NCI-H2081 treated with DMSO at 0.1 percent for 48 hours (cell line): ENCODE measurements around the gene RNF144B.

Experiments used
- DNase-seq: peaks from one replicate; lab custom pipeline; 2025; lab: John Stamatoyannopoulos, UW

Gene RNF144B

DNA sequence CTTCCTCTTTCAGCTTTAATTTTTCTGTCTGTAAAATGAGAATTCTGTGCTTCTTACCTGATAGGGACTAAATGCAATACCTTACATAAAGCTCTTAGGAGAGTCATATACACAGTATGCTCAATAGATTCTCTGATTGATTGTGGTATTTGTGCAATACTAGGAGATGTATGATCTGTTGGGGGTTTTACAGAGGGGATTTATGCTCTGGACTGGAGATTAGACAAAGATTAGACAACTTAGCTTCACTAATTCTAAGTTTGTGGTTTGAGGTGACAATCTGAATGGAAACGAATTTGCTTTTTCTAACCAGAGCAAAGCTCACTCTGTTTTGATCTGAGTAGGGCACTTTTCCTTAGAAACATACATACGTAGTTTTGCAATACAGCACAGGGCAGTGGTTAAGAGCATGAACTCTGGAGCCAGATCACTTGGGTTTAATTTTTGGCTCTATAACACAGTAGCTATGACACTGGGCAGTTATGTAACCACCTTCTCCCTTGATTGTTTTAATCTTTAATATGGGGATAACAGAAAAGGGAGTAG is 126.2 kb downstream of the RNF144B start:
- no peak for DNase-seq

DNA sequence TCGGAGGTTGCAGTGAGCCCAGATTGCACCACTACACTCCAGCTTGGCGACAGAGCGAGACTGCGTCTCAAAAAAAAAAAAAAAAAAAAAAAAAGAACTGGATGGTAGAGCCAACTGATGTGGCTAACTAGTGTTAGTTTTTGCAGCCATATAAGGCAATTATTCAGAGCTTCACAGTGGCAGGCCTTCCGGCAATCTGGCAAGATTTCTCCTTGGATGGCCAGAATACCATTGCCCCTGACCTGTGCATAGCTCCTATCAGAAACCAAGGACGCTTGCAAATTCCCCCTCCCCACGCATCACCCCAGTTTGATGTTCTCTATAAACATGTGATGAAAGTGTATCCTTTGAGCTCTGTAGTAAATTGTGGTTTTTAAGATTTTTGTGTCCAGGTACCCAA is 127.0 kb downstream of the RNF144B start:
- DNase-seq, result no peak

DNA sequence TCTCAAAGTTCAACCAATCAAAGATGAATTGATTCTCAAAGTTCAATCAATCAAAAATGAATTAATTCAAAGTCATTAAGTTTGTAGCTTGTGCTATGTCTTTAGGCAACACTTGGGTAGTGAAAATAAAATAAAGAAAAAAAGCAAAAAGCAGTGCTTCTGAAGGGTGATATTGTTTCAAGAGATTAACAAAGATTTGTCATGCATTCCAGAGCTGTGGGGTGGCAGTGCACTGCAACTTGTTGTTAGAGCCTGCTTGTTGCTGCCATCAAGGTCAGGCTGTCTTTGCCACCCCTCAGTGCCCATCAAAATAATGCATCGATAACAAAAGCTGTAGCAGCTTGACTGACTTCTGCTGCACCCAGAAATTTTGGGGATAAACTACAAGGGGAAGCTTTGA is 128.6 kb downstream of the RNF144B start:
- no peak for DNase-seq
